Endodermal cell (in vitro differentiated cells): ENCODE data around the gene ZNF783. TPM values are rescaled to one million over a fixed set of nuclear protein-coding genes. Genes with fewer than 3 reads are reported as not detected.

Experiments
- DNase-seq: peaks from one replicate; pipeline ENCODE4 v3.0.0-alpha.2; 2017
- H3K27ac ChIP-seq: 2 replicates; pipeline ENCODE4 v1.5.1; 2013; ENCODE audit warnings: mild to moderate bottlenecking, low read depth, low read length, moderate library complexity
- H3K27me3 ChIP-seq: 2 replicates; pipeline ENCODE4 v1.6.1; 2013; ENCODE audit warnings: mild to moderate bottlenecking, low read length, moderate library complexity; ENCODE audit not compliant: insufficient read depth, control insufficient read depth, poor library complexity, severe bottlenecking
- H3K36me3 ChIP-seq: 2 replicates; pipeline ENCODE4 v1.7.0; 2013; ENCODE audit warnings: mild to moderate bottlenecking, low read length, moderate library complexity; ENCODE audit not compliant: control insufficient read depth, insufficient read depth
- H3K4me1 ChIP-seq: one replicate; pipeline ENCODE4 v1.7.0; 2013; ENCODE audit warnings: low read length; ENCODE audit not compliant: control insufficient read depth, insufficient read depth
- H3K4me3 ChIP-seq: 2 replicates; pipeline ENCODE4 v1.5.1; 2013; ENCODE audit warnings: mild to moderate bottlenecking, low read length, moderate library complexity
- H3K9ac ChIP-seq: 2 replicates; pipeline ENCODE4 v1.6.1; 2013; ENCODE audit warnings: mild to moderate bottlenecking, low read length, moderate library complexity; ENCODE audit not compliant: poor library complexity, severe bottlenecking; ENCODE audit errors: extremely low read depth
- H3K9me3 ChIP-seq: 2 replicates; pipeline ENCODE4 v1.6.1; 2013; ENCODE audit warnings: mild to moderate bottlenecking, low read length, moderate library complexity; ENCODE audit not compliant: control insufficient read depth
- H3K27ac Mint-ChIP-seq: 2 replicates; pipeline ENCODE4 v1.8.0; 2020; ENCODE audit warnings: mixed read lengths
- H3K27me3 Mint-ChIP-seq: 2 replicates; pipeline ENCODE4 v1.8.0; 2021; ENCODE audit warnings: mild to moderate bottlenecking, mixed read lengths; ENCODE audit not compliant: insufficient read depth
- H3K36me3 Mint-ChIP-seq: 2 replicates; pipeline ENCODE4 v1.8.0; 2020; ENCODE audit warnings: low read depth, mixed read lengths
- H3K4me1 Mint-ChIP-seq: 2 replicates; pipeline ENCODE4 v1.8.0; 2020; ENCODE audit warnings: mixed read lengths
- H3K4me3 Mint-ChIP-seq: 2 replicates; pipeline ENCODE4 v1.8.0; 2020; ENCODE audit warnings: mild to moderate bottlenecking, moderate library complexity, mixed read lengths
- H3K9me3 Mint-ChIP-seq: 2 replicates; pipeline ENCODE4 v1.8.0; 2020; ENCODE audit warnings: mild to moderate bottlenecking, mixed read lengths
- CTCF ChIP-seq: fragments of 200-600 bp; sonication (generic); conservative IDR thresholded peaks from 2 replicates; pipeline ENCODE4 v1.5.0; 2021; ENCODE audit warnings: antibody characterized with exemption, mild to moderate bottlenecking
- WGBS, 2 experiments: methylation state at CpG; one replicate each; pipeline versions ENCODE4 v1.1.5 to v1.1.7; 2013; ENCODE audit warnings: missing lambda C conversion rate in 2 of 2, mixed read lengths in 1 of 2; ENCODE audit not compliant: insufficient coverage in 1 of 2, insufficient read length in 1 of 2; 5-methylcytosine and 5-hydroxymethylcytosine counted together
- total RNA-seq, 2 donors: library from RNA; stranded (reverse); fragmentation: NEBNext Ultra II Directional in 1 of 2; extraction: Animal tissue kit (Norgen Biotek cat#: 25700) in 1 of 2; gene quantifications; 2 replicates in 1 of 2; 3 replicates in 1 of 2; pipeline ENCODE4 v1.2.1, GENCODE V29; 2021

The ZNF783 gene
- total RNA-seq, 2 donors from 2014 or later, result 12.1 to 13.2 TPM

DNA sequence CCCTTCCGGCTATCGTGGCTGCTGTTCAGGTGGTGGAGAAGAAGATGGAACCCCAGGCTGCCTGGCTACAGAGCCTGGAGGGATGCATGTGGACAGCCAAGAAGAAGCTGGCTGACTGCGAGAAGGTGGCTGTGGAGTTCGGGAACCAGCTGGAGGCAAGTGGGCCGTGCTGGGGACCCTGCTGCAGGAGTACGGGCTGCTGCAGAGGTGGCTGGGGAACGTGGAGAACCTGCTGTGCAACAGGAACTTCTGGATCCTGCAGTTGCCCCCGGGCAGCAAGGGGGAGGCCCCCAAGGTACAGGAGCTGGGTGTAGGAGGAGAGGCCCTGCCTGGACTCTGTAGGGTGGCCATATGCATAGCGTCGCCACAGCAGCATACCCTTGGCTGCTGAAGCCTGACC lies 25.6 kb downstream of the ZNF783 start:
- no peak for TF ChIP-seq CTCF
- Mint-ChIP-seq H3K27ac (no peak overlapping the region), H3K9me3 (no peaks in the 10 kb centered on the region), H3K27me3 (peaks cover 15% of the 10 kb centered on the region), H3K4me3 (no peak overlapping the region), H3K36me3 (peaks cover 2% of the 10 kb centered on the region), H3K4me1 (peaks cover 4% of the 10 kb centered on the region)
- Histone ChIP-seq H3K27ac (no peak overlapping the region), H3K4me3 (no peak overlapping the region), H3K27me3 (no peaks in the 10 kb centered on the region), H3K9ac (no peak overlapping the region), H3K4me1 (no peaks in the 10 kb centered on the region), H3K9me3 (no peaks in the 10 kb centered on the region), H3K36me3 (no peaks in the 10 kb centered on the region)
- DNase-seq, result no peak
- 90 to 98% methylated on average over 7 to 10 of the region's 10 CpGs for WGBS, 2 experiments

DNA sequence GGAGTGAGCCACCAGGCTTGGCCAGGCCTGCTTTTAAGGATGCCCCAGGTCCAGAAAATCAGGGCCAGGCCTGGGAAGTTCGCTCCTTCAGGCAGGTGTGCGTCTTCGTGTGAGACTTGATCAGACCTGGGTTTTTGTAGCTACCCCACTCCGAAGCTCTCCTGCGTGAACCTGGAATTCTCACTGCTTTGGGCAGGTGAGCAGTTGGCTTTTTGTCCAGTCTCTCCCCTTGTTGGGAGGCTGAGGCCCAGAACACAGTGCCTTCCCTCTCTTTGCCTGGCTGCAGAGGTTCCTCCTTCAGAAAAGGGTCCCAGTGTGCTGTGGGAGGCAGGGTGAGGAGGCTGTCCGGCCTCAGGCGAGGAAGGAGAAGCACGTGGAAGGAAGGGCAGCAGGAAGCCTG lies 27.3 kb downstream of the ZNF783 start:
- H3K9me3 ChIP-seq, result no peaks in the 10 kb centered on the region
- no peak overlapping the region for H3K27ac ChIP-seq
- DNase-seq, result peak; percentile 26
- Mint-ChIP-seq H3K27me3 (peaks cover 12% of the 10 kb centered on the region), H3K9me3 (no peaks in the 10 kb centered on the region), H3K4me3 (no peak overlapping the region), H3K36me3 (peaks cover 2% of the 10 kb centered on the region), H3K27ac (no peak overlapping the region), H3K4me1 (peaks cover 4% of the 10 kb centered on the region)
- H3K4me1 ChIP-seq, result no peaks in the 10 kb centered on the region
- no peak overlapping the region for H3K9ac ChIP-seq
- TF ChIP-seq CTCF, result no peak
- 87 to 94% methylated on average over 5 to 8 of the region's 8 CpGs for WGBS, 2 experiments
- no peaks in the 10 kb centered on the region for H3K27me3 ChIP-seq
- no peak overlapping the region for H3K4me3 ChIP-seq
- no peaks in the 10 kb centered on the region for H3K36me3 ChIP-seq

GRCh38 chr7:149289856-149290255 lies 27.9 kb downstream of the ZNF783 start:
- Mint-ChIP-seq H3K27me3 (peaks cover 6% of the 10 kb centered on the region), H3K4me3 (no peak overlapping the region), H3K4me1 (peaks cover 4% of the 10 kb centered on the region), H3K36me3 (peaks cover 4% of the 10 kb centered on the region), H3K9me3 (no peaks in the 10 kb centered on the region), H3K27ac (no peak overlapping the region)
- peak; percentile 30 for DNase-seq
- H3K27me3 ChIP-seq, result no peaks in the 10 kb centered on the region
- 83 to 88% methylated on average over 1 to 4 of the region's 4 CpGs for WGBS, 2 experiments
- H3K9me3 ChIP-seq, result no peaks in the 10 kb centered on the region
- no peak overlapping the region for H3K9ac ChIP-seq
- H3K36me3 ChIP-seq, result no peaks in the 10 kb centered on the region
- no peak overlapping the region for H3K4me3 ChIP-seq
- H3K27ac ChIP-seq, result no peak overlapping the region
- H3K4me1 ChIP-seq, result no peaks in the 10 kb centered on the region
- no peak for TF ChIP-seq CTCF
